Muscle of back (tissue), 13 donors: ENCODE results near the gene FKBP5. TPM values are rescaled to one million over a fixed set of nuclear protein-coding genes. Genes with fewer than 3 reads are reported as not detected.
"Not testable (repeated sequence)": the region's sequence is repeated elsewhere in the genome, so short reads cannot be mapped to it uniquely, and the experiment has no call there.

ENCODE experiments used
- DNase-seq, 3 donors: peaks; one replicate each; pipeline versions ENCODE4 v3.0.0 to v3.0.0-alpha.2; 2013
- long read RNA-seq, 9 donors: transcript quantifications; one replicate each; lab custom pipeline, GENCODE V29; 2026
- polyA plus RNA-seq, 10 donors: library from polyadenylated mRNA; unstranded; fragments of 120-200 nt; gene quantifications; one replicate each; pipeline ENCODE4 v1.2.1, GENCODE V29; 2013; ENCODE audit not compliant: insufficient read length in 10 of 10

FKBP5 gene
- 10 to 100 TPM; 12.2 to 30.4 (median 17.0) TPM for polyA plus RNA-seq
- long read RNA-seq, donor 1, transcript FKBP5-201 (11 exons, 3,772 nt), result major isoform, 5 of 5 reads
- long read RNA-seq, donor 1, partial matches to known transcripts, result 0 of 5 reads
- long read RNA-seq, donor 1, other reads (novel, unspliced or antisense), result 0 of 5 reads
- long read RNA-seq, donor 2, partial matches to known transcripts, result 0 of 1 reads
- long read RNA-seq, donor 2, other reads (novel, unspliced or antisense), result 0 of 1 reads
- long read RNA-seq, donor 3, result 0 reads
- long read RNA-seq, donor 4, partial matches to known transcripts, result 0 of 2 reads
- long read RNA-seq, donor 4, other reads (novel, unspliced or antisense), result 0 of 2 reads
- long read RNA-seq, donor 5, partial matches to known transcripts, result 0 of 4 reads
- long read RNA-seq, donor 5, other reads (novel, unspliced or antisense), result 0 of 4 reads
- long read RNA-seq, donor 6, partial matches to known transcripts, result 0 of 4 reads
- long read RNA-seq, donor 6, other reads (novel, unspliced or antisense), result 0 of 4 reads
- long read RNA-seq, donor 7, partial matches to known transcripts, result 7 of 10 reads
- long read RNA-seq, donor 7, other reads (novel, unspliced or antisense), result 0 of 10 reads
- long read RNA-seq, donor 8, partial matches to known transcripts, result 0 of 3 reads
- long read RNA-seq, donor 8, other reads (novel, unspliced or antisense), result 0 of 3 reads
- long read RNA-seq, donor 9, result 0 reads

- peak; percentile 87 to 95 (median 87) for DNase-seq
Measured at GRCh38 chr6:35688605-35689322, at the start of gene FKBP5. Gene FKBP5, minus strand, starts transcription at chr6:35688915. Its CDS starts 46,091 bp downstream, at chr6:35642824.

GRCh38 chr6:35737413-35738211 lies 48.9 kb upstream of the FKBP5 start:
- peak; percentile 73 to 87 (median 74) for DNase-seq

DNA sequence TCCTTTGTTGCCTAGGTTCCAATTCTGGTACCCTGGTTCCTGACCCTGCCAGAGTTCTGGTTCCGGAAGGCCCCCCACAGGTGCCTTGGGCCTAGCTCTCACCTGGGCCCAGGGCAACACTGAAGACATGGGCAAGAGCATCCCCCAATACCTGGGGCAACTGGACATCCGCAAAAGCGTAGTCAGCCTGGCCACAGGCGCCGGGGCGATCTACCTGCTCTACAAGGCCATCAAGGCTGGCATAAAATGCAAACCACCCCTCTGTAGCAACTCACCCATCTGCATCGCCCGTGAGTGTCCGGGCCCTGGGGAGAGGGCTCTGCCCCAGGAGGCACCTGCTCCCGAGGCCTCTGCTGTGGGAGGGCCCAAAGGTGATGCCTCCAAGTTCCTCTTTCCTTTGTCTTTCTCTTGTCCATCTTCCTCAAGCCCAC lies 48.3 kb upstream of the FKBP5 start, which contains the start of gene ARMC12:
Gene ARMC12, plus strand, starts transcription at position 51 of the 431 bp plus-strand sequence. Its CDS starts 77 bp downstream, at position 128.
- no peak for DNase-seq

GRCh38 chr6:35736253-35736894 lies 47.7 kb upstream of the FKBP5 start:
- DNase-seq, result peak; percentile 59 to 83 (median 79)

DNA sequence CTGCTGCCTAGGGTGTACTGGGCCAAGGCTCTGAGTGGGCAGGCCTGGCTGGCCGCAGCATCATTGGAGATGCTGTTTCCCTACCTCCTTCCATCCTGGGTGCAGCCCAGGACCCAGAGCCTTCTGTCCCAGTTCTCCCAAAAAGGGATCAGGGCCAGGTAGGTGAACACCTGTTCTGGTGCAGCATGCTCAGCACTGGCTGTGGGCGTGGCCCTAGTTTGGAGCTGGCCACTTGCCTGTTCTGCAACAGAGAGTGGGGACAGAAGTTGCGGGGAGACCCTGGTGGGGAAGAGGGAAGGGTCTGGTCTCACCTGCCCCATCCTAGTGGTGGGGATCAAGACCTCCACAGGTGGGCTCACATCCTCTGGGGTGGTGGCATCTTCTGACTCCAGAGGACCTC lies 46.7 kb upstream of the FKBP5 start:
- DNase-seq, result no peak

DNA sequence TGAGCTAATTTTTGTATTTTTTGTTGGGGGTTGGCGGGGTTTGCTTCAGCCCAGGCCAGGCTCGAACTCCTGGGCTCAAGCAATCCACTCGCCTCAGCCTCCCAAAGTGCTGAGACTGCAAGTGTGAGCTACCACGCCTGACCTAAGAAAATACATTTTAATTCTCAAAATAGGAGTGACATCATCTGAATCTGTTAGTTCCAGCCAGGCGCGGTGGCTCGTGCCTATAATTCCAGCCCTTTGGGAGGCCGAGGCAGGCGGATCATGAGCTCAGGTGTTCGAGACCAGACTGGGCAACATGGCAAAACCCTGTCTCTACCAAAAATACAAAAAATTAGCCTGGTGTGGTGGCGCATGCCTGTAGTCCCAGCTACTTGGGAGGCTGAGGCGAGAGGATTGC lies 45.6 kb upstream of the FKBP5 start:
- DNase-seq, result not testable (repeated sequence)

GRCh38 chr6:35733633-35734032 lies 44.9 kb upstream of the FKBP5 start:
- DNase-seq, result no peak

DNA sequence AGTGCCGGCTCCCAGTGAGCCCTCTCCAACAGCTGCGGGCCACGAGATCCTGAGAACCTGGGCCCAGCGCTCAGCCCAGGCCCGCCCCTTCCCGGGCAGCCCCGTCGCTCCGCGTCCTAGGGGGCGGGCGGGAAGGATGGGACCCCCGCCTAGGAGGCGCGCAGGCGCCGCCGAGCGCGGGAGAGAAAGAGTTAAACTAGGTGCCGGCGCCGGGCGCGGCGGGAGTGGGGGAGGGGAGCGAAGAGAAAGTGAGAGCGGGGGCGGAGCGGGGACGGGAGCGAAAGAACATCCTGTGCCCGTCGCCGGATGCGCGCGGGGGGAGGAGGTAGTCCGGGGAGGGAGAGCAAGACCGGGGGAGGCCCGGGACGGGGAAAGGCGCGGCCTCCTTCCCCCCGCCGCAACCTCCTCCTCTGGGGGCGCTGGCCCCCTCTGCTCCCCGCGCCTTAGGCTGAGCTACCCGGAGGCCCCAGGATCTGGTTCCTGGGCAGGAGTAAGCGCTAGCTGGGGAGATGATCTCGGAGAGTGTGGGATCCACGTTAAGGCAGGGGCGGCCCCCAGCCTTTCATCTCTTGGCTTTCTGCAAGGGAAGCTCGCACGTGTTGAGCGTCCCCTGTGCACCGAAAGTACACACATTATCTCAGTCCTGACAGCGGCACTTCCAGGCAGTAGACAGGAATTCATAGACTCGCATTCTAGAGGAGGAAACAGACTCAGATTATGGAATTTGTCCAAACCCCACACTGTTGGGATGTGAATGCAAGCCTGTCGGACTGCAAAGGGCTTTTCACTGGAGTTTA lies 43.2 kb upstream of the FKBP5 start:
- peak; percentile 89 to 97 (median 92) for DNase-seq

GRCh38 chr6:35731414-35731735 lies 42.7 kb upstream of the FKBP5 start:
- DNase-seq, result peak; percentile 83 to 96 (median 92)

GRCh38 chr6:35730745-35731413 lies 42.2 kb upstream of the FKBP5 start:
- no peak for DNase-seq

DNA sequence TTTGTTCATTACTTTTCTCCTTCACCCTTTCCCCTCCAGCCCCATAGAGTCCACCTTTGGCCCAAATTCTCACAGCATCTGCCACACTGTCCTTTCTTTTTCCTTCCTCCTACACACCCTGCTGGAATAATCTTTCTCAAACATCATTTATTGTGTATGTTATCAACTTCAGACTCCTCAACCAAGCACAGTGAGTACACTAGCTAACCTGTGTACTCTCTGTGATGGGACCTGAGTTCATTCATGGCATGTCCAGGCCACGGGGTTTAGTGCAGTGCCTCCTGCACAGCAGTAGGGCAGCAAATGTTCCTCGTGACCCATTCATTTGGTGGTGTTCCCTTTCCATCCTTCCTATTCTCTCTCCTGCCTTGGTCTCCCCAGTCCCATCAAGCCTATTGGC lies 41.0 kb upstream of the FKBP5 start:
- DNase-seq, result no peak

DNA sequence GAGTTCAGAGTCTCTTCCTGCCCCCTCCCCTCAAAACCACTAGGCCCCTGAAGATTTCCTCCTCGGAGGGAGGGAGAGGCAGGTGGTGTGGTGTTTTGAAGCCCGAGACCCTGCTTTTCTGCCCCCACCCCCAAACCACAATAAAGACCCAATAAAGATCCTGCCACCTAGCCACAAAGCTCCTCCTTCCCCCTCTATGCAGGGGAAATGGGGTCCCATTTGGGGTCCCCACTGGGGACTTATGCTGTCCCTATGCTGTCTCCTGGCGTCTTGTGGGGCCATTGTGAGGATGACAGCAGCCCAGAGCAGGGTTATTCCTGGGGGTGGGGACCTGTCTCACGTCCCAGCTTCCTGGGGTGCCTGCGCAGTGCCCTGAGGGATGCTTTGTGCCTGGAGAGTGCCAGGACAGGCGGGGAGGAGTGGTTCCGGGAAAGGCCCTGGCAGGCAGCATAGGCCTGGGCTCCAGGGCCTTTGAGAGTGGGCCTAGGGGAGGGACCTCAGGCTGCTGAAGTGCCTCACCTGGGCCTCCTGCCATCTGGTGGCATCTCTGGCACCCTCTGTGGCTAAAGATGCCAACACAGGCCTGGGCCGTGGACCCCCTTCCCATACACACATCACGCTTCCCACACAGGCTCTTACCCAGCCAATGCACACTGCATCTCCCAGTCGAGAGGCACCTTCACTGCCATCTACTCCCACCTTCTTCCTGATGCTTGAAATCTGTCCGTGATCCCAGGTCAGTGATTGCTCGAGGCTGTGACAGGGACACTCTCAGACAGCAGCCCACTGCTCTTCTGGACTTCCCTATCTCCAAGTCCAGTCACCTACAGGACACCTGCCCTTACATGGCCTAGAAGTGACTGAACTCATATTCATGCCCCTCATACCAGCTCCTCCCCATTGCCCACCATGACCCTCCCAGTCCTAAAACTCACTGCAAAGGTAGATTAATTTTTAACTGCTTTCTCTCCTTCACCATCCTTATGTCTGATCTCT lies 40.3 kb upstream of the FKBP5 start:
- DNase-seq, result no peak

DNA sequence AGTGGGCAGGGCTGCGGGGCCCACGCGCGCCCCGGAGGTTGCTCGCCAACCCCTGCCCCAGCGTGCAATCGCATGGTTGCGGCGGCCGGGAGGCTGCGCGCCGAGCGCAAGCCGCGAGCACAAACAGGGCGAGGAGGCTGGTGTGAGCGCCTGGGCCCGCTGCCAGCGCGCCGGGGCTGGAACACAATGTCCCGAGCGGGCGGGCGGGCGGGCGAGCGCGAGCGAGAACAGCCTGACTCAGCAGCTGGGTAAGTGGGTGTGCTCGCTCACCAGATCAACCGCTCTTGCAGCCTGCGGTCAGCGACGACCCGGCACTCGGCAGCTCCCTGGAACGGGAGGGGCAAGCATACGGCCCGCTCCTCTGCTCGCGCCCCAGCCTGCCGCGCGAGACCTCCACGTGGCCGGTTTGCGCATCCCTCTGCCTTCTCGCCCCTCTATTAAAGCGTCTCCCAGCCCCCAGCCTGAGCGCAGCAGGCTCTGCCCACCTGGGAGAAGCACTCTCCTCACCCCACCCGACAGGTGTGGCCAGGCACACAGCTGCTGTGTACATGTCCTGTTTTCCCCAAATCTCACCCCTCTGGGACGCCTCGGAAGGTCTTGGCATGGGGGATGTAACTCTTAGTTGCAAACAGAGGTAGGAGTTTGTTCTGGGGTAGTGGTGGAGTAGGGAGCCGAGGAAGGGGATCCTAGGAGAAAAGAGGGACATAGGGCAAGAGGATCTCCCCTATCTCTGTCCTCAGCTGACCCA lies 39.4 kb upstream of the FKBP5 start:
- peak; percentile 88 to 95 (median 90) for DNase-seq

- DNase-seq, result peak in 2 of 3 donors; percentile 71 to 83
Measured at GRCh38 chr6:35727231-35727934, 38.7 kb upstream of the FKBP5 start.

- no peak for DNase-seq
Measured at GRCh38 chr6:35725721-35726438, 37.2 kb upstream of the FKBP5 start.
